Measurements from ENCODE around the gene FMN1.

FMN1 gene

DNA sequence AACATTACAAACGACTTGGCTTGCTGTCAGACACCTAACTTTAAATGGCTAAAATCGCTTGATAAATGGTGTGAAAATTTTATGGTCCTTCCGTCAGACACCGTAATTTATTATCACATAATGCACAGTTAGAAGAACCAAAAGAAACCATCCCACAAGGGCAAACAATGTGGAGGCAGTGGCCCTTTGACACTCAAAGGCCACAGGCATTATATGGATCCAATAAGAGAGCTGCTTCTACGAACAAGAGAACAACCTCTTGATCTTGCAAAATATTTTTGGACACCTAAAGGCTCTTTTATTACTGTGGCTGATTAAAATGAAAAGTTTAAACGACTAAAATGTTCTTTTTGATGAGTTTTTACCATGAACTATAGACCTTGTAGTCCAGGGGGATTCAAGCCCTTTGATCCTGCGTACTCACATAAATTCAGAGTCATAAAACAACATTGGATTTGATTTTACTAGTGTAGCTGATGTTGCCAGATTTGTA is 202.8 kb downstream of the FMN1 start:
- H3K4me3 Mint-ChIP-seq: no peak overlapping the region
- no peaks in the 10 kb centered on the region for H3K9me3 Mint-ChIP-seq
- DNase-seq: no peak
- no peak for ATAC-seq
- H3K4me1 Mint-ChIP-seq: no peaks in the 10 kb centered on the region
- H3K27ac Mint-ChIP-seq: no peak overlapping the region
- no peaks in the 10 kb centered on the region for H3K27me3 Mint-ChIP-seq

DNA sequence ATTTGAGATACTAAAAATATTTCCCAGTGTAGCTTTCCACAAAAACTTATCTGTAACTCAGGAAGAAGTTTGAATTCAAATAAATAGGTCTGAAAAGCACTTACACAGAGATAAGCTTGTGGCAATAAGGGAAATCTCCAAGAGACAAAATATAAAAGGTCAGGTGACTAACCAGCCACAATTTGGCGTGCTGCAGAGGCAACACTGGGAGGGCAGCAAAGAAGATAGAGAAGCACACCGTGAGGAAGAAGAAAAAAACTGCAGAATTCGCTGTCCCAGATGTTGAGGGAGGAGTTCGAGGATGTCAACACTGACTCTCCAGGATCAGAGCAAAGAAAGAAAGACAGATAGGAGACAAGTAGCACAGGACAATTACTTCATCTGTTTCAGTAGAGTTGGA is 204.4 kb downstream of the FMN1 start:
- Mint-ChIP-seq H3K4me1 (no peaks in the 10 kb centered on the region), H3K4me3 (no peak overlapping the region), H3K9me3 (no peaks in the 10 kb centered on the region), H3K27me3 (no peaks in the 10 kb centered on the region), H3K27ac (no peak overlapping the region)
- DNase-seq (no peak), ATAC-seq (no peak)

GRCh38 chr15:32987067-32987466 is 207.4 kb downstream of the FMN1 start:
- ATAC-seq (no peak), DNase-seq (no peak)
- H3K9me3 Mint-ChIP-seq: no peaks in the 10 kb centered on the region
- H3K4me3 Mint-ChIP-seq: no peak overlapping the region
- no peaks in the 10 kb centered on the region for H3K27me3 Mint-ChIP-seq
- H3K27ac Mint-ChIP-seq: no peak overlapping the region
- no peaks in the 10 kb centered on the region for H3K4me1 Mint-ChIP-seq

DNA sequence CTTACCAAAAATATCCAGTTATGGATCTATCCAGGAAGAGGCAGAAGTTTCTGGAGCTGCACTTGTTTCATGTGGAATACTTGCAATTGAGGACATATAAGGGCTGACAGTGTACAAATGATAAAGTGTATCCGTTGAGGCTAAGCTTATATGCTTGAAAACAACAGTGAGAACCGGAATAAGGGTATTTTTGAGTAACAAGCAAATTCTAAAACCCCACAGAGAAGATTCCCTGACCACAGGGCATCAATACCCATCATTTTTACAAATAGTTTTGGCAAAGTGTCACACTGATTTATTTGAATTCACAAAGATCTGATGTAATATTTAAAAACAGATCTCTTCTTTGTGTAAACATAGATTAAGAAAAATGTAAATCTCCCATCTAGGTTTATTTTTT is 208.4 kb downstream of the FMN1 start:
- DNase-seq (no peak), ATAC-seq (no peak)
- no peaks in the 10 kb centered on the region for H3K4me1 Mint-ChIP-seq
- H3K4me3 Mint-ChIP-seq: no peak overlapping the region
- H3K27me3 Mint-ChIP-seq: no peaks in the 10 kb centered on the region
- no peak overlapping the region for H3K27ac Mint-ChIP-seq
- no peaks in the 10 kb centered on the region for H3K9me3 Mint-ChIP-seq

DNA sequence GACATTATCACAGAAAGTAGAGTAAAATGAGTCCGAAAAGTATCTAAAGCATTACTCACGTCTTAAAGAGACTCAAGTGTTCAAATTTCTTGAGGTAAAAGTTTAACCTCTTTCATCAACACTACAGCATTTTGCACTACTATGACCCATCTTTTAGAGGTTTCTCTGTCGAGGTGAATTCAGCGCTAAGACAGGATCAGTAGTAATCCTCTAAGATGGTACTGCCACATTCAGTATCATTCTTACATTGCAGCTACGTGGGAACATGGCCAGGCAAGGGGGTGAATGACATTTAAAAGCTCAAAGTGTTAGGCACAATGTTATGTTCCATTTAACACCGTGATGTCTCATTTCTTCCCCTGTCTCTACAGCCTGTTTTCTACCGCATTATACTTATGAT is 210.8 kb downstream of the FMN1 start:
- Mint-ChIP-seq H3K27me3 (no peaks in the 10 kb centered on the region), H3K4me1 (no peaks in the 10 kb centered on the region), H3K4me3 (no peak overlapping the region), H3K9me3 (no peaks in the 10 kb centered on the region), H3K27ac (no peak overlapping the region)
- ATAC-seq: no peak
- DNase-seq: no peak

DNA sequence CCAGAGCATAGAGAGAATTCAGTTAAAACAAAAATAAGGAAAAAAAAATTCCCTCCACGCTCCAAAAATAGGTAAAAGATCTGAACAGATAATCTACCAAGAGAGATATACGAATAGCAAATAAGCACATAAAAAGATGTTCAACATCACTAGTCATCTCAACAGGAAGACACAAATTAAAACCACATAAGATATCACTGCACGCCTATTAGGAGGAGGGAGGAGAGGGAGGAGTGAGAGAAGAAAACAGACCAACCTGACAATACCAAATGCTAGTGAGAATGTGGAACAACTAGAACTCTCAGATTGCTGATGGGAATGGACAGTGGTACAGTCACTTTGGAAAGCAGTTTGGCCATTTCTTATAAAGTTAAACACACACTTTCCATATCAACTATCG is 212.5 kb downstream of the FMN1 start:
- H3K4me1 Mint-ChIP-seq: no peaks in the 10 kb centered on the region
- no peaks in the 10 kb centered on the region for H3K9me3 Mint-ChIP-seq
- DNase-seq: no peak
- H3K4me3 Mint-ChIP-seq: no peak overlapping the region
- H3K27me3 Mint-ChIP-seq: no peaks in the 10 kb centered on the region
- no peak overlapping the region for H3K27ac Mint-ChIP-seq
- no peak for ATAC-seq

DNA sequence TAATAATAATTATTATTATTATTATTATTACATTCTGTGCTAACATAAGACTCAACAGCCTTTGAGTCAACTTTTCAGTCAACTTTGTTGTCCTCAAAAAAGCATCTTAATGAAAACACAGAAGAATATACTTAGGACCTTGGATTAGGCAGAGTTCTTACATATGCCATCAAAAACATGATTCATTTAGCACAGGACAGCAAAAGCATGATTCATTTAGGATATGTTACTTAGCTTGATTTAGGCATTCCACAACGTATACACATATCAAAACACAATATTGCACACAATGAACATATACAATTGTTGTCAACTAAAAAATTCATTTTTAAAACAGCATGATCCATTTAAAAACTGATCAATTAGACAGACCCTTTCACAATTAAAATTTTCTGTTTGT is 213.0 kb downstream of the FMN1 start:
- Mint-ChIP-seq H3K9me3 (no peaks in the 10 kb centered on the region), H3K27me3 (no peaks in the 10 kb centered on the region), H3K27ac (no peak overlapping the region), H3K4me1 (no peaks in the 10 kb centered on the region), H3K4me3 (no peak overlapping the region)
- no peak for ATAC-seq
- DNase-seq: no peak

- Mint-ChIP-seq H3K9me3 (no peaks in the 10 kb centered on the region), H3K27ac (no peak overlapping the region), H3K4me3 (no peak overlapping the region), H3K4me1 (no peaks in the 10 kb centered on the region), H3K27me3 (peaks cover 16% of the 10 kb centered on the region)
- ATAC-seq (no peak), DNase-seq (no peak)
These were observed 214.8 kb downstream of the FMN1 start for GRCh38 chr15:32979710-32980109.

GRCh38 chr15:32977506-32977905 is 217.0 kb downstream of the FMN1 start:
- Mint-ChIP-seq H3K4me3 (no peak overlapping the region), H3K4me1 (no peaks in the 10 kb centered on the region), H3K9me3 (no peaks in the 10 kb centered on the region), H3K27ac (no peak overlapping the region), H3K27me3 (peaks cover 16% of the 10 kb centered on the region)
- DNase-seq (no peak), ATAC-seq (no peak)

DNA sequence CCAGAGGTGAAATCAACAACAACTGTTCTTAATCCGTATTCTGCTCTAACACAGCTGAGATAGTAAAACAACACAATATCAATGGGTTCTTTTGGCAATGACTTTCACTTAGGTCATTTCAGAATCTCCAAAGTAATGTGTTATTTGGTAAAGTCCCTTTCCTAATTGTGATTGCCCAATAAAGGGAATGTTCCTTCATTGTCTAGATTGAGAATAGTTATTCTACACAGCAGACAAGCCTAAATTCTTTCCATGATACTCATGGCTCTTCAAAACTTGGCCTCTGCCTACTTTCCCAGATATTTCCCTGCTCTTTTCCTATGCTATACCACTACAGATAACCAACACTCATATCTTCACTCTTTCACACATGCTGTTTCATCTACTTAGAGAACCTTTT is 219.8 kb downstream of the FMN1 start:
- Mint-ChIP-seq H3K27ac (no peak overlapping the region), H3K27me3 (peaks cover 16% of the 10 kb centered on the region), H3K9me3 (no peaks in the 10 kb centered on the region), H3K4me1 (no peaks in the 10 kb centered on the region), H3K4me3 (no peak overlapping the region)
- no peak for ATAC-seq
- DNase-seq: no peak

GRCh38 chr15:32972686-32973085 is 221.8 kb downstream of the FMN1 start:
- H3K4me1 Mint-ChIP-seq: no peaks in the 10 kb centered on the region
- no peak overlapping the region for H3K27ac Mint-ChIP-seq
- peaks cover 16% of the 10 kb centered on the region for H3K27me3 Mint-ChIP-seq
- ATAC-seq (no peak), DNase-seq (no peak)
- H3K9me3 Mint-ChIP-seq: no peaks in the 10 kb centered on the region
- H3K4me3 Mint-ChIP-seq: no peak overlapping the region

DNA sequence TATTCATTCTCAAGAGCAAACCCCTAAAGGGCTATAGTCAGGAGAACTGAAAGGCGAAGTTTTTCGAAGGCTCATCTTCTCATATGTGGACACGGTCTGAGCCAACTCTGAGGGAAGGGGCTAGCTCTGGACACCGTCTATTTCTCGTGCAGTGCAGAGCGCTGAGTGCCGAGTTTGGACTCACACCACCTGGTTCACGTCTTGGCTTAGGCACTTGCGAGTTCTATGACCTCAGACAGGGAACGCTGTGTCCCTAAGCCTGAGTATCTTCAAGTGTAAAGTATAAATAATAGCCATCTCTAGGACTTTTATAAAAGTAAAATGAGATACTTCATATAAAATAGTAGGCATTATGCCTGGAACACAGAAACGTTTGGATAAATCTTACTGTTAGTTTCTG is 223.7 kb downstream of the FMN1 start:
- no peaks in the 10 kb centered on the region for H3K9me3 Mint-ChIP-seq
- H3K27me3 Mint-ChIP-seq: peaks cover 16% of the 10 kb centered on the region
- no peak overlapping the region for H3K27ac Mint-ChIP-seq
- H3K4me3 Mint-ChIP-seq: no peak overlapping the region
- DNase-seq (no peak), ATAC-seq (no peak)
- H3K4me1 Mint-ChIP-seq: no peaks in the 10 kb centered on the region

GRCh38 chr15:32967521-32967920 is 227.0 kb downstream of the FMN1 start:
- no peaks in the 10 kb centered on the region for H3K9me3 Mint-ChIP-seq
- no peak for ATAC-seq
- H3K4me1 Mint-ChIP-seq: no peaks in the 10 kb centered on the region
- no peak overlapping the region for H3K27ac Mint-ChIP-seq
- peaks cover 8% of the 10 kb centered on the region for H3K27me3 Mint-ChIP-seq
- no peak for DNase-seq
- no peak overlapping the region for H3K4me3 Mint-ChIP-seq

- H3K27me3 Mint-ChIP-seq: peaks cover 8% of the 10 kb centered on the region
- DNase-seq: no peak
- ATAC-seq: no peak
- no peaks in the 10 kb centered on the region for H3K9me3 Mint-ChIP-seq
- H3K27ac Mint-ChIP-seq: no peak overlapping the region
- no peaks in the 10 kb centered on the region for H3K4me1 Mint-ChIP-seq
- no peak overlapping the region for H3K4me3 Mint-ChIP-seq
These were observed 228.0 kb downstream of the FMN1 start for GRCh38 chr15:32966512-32966911.

DNA sequence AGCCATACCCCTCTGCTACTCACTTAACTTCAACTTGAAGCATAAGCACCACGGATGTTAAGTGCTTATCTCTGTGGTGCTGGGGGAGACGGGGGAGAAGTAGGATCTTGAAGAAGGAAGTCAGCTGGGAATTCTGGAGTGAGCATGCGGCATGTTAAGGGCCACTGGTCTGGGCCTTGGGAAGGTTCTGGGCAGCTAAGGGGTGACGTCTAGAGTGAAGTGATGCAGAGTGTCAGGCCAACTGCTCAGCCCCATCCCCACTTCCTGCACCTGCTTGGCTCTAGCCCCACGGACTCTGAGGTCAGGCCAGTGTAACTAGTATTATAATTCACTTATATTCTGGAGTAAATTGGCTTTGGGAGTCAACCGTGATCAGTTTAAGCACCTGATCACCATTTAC is 228.6 kb downstream of the FMN1 start:
- H3K4me1 Mint-ChIP-seq: no peaks in the 10 kb centered on the region
- H3K27ac Mint-ChIP-seq: peak overlapping the region; percentile 53 to 85

GRCh38 chr15:32959077-32959476 is 235.4 kb downstream of the FMN1 start:
- ATAC-seq: no peak
- Mint-ChIP-seq H3K9me3 (no peaks in the 10 kb centered on the region), H3K4me3 (no peak overlapping the region), H3K4me1 (no peaks in the 10 kb centered on the region), H3K27me3 (peaks cover 9% of the 10 kb centered on the region), H3K27ac (no peak overlapping the region)
- no peak for DNase-seq

More for the DNA sequence above, 228.6 kb downstream of the FMN1 start:
- Mint-ChIP-seq H3K27me3 (peaks cover 8% of the 10 kb centered on the region), H3K9me3 (no peaks in the 10 kb centered on the region), H3K4me3 (no peak overlapping the region)
- ATAC-seq (no peak), DNase-seq (no peak)

- Mint-ChIP-seq H3K27ac (no peak overlapping the region), H3K4me1 (no peaks in the 10 kb centered on the region), H3K9me3 (no peaks in the 10 kb centered on the region), H3K4me3 (no peak overlapping the region), H3K27me3 (peaks cover 9% of the 10 kb centered on the region)
- no peak for DNase-seq
- ATAC-seq: no peak
These were observed 237.3 kb downstream of the FMN1 start for GRCh38 chr15:32957219-32957618.
